ENCODE results near the gene MAGOH.

- TF ChIP-seq EZH2 (IDR thresholded peaks at IDR 0.05; ENCODE audit: insufficient read depth, poor library complexity, severe bottlenecking) (no peak), EZH2phosphoT487 (IDR thresholded peaks at IDR 0.05; ENCODE audit: insufficient read depth, low read depth) (no peak)
These were observed 41.6 kb downstream of the MAGOH start, which contains the start of gene CPT2 for GRCh38 chr1:53196485-53197290.

All from GM23248 (cell line).